Activated gamma-delta T cell treated with anti-CD3 and anti-CD28 coated beads, Interleukin-2, amount 50 U/mL, for 16 hours (primary cell): ENCODE measurements around the gene OR2V1.
"Not testable (repeated sequence)": the region's sequence is repeated elsewhere in the genome, so short reads cannot be mapped to it uniquely, and the experiment has no call there.

Source experiments
- DNase-seq: peaks from one replicate; pipeline ENCODE4 v3.0.0-alpha.2; 2020; ENCODE audit warnings: low read depth

Gene OR2V1

GRCh38 chr5:181127907-181128626 lies 2.9 kb downstream of the OR2V1 start:
- no peak for DNase-seq

GRCh38 chr5:181127456-181127855 lies 3.5 kb downstream of the OR2V1 start:
- DNase-seq, result no peak

- DNase-seq, result no peak
Measured at GRCh38 chr5:181126841-181127240, 4.1 kb downstream of the OR2V1 start.

GRCh38 chr5:181124526-181124925 lies 6.4 kb downstream of the OR2V1 start:
- DNase-seq, result no peak

- DNase-seq, result no peak
Measured at GRCh38 chr5:181121675-181122561, 9.1 kb downstream of the OR2V1 start.

- DNase-seq, result no peak
Measured at GRCh38 chr5:181120761-181121160, 10.2 kb downstream of the OR2V1 start.

GRCh38 chr5:181120306-181120705 lies 10.7 kb downstream of the OR2V1 start:
- no peak for DNase-seq

- DNase-seq, result no peak
Measured at GRCh38 chr5:181119105-181119504, 11.9 kb downstream of the OR2V1 start.

GRCh38 chr5:181118369-181118768 lies 12.6 kb downstream of the OR2V1 start:
- DNase-seq, result no peak

GRCh38 chr5:181114844-181115778 lies 15.9 kb downstream of the OR2V1 start:
- no peak for DNase-seq

GRCh38 chr5:181114284-181114843 lies 16.6 kb downstream of the OR2V1 start:
- no peak for DNase-seq

- DNase-seq, result not testable (repeated sequence)
Measured at GRCh38 chr5:181113572-181113971, 17.4 kb downstream of the OR2V1 start.

- DNase-seq, result no peak
Measured at GRCh38 chr5:181112476-181112875, 18.5 kb downstream of the OR2V1 start.

- no peak for DNase-seq
Measured at GRCh38 chr5:181111010-181111409, 20.0 kb downstream of the OR2V1 start.

- no peak for DNase-seq
Measured at GRCh38 chr5:181109489-181110013, 21.4 kb downstream of the OR2V1 start.

GRCh38 chr5:181108578-181109165 lies 22.3 kb downstream of the OR2V1 start:
- no peak for DNase-seq

GRCh38 chr5:181107699-181108098 lies 23.3 kb downstream of the OR2V1 start:
- DNase-seq, result no peak

- no peak for DNase-seq
Measured at GRCh38 chr5:181105391-181106025, 25.5 kb downstream of the OR2V1 start.

GRCh38 chr5:181104606-181105390 lies 26.2 kb downstream of the OR2V1 start:
- DNase-seq, result not testable (repeated sequence)

GRCh38 chr5:181104259-181104568 lies 26.8 kb downstream of the OR2V1 start:
- not testable (repeated sequence) for DNase-seq
